GM21390 (cell line): ENCODE data around the gene TSC22D3.
"Not testable (repeated sequence)": the region's sequence is repeated elsewhere in the genome, so short reads cannot be mapped to it uniquely, and the experiment has no call there.

ENCODE experiments used
- ATAC-seq: cut with Tn5 transposase; IDR thresholded peaks from one replicate; pipeline ENCODE4 v1.9.1; 2021; ENCODE audit not compliant: unreplicated experiment

Gene TSC22D3

GRCh38 chrX:107775734-107776511 is at the start of gene TSC22D3:
TSS of gene TSC22D3 (minus strand) at chrX:107775787. CDS start at chrX:107775419, 368 bp downstream.
- peak; percentile 88 for ATAC-seq

GRCh38 chrX:107823456-107823855 is 47.9 kb upstream of the TSC22D3 start:
- ATAC-seq: no peak

- ATAC-seq: no peak
These were observed 47.5 kb upstream of the TSC22D3 start for GRCh38 chrX:107823042-107823441.

- ATAC-seq: no peak
These were observed 43.4 kb upstream of the TSC22D3 start for GRCh38 chrX:107818900-107819521.

GRCh38 chrX:107810053-107810452 is 34.5 kb upstream of the TSC22D3 start:
- ATAC-seq: not testable (repeated sequence)

- no peak for ATAC-seq
These were observed 29.6 kb upstream of the TSC22D3 start for GRCh38 chrX:107805179-107805578.

- ATAC-seq: no peak
These were observed 28.8 kb upstream of the TSC22D3 start for GRCh38 chrX:107804427-107804826.

- no peak for ATAC-seq
These were observed 12.2 kb upstream of the TSC22D3 start for GRCh38 chrX:107787827-107788226.

GRCh38 chrX:107780525-107780924 is 4.9 kb upstream of the TSC22D3 start:
- no peak for ATAC-seq

GRCh38 chrX:107777536-107777832 is 1.9 kb upstream of the TSC22D3 start, which contains the start of gene NCBP2L:
TSS of gene NCBP2L (plus strand) at chrX:107777733. CDS start at chrX:107794221, 16,488 bp downstream.
- no peak for ATAC-seq

GRCh38 chrX:107776649-107777535 is 1.3 kb upstream of the TSC22D3 start:
- ATAC-seq: peak; percentile 73

- ATAC-seq: peak; percentile 33
These were observed 420 bp downstream of the TSC22D3 start for GRCh38 chrX:107775000-107775733.

- no peak for ATAC-seq
These were observed 1.6 kb downstream of the TSC22D3 start for GRCh38 chrX:107773906-107774435.

- ATAC-seq: no peak
These were observed 2.4 kb downstream of the TSC22D3 start for GRCh38 chrX:107773206-107773605.

GRCh38 chrX:107769581-107770317 is 5.8 kb downstream of the TSC22D3 start:
- no peak for ATAC-seq

GRCh38 chrX:107768051-107768450 is 7.5 kb downstream of the TSC22D3 start:
- ATAC-seq: no peak

- ATAC-seq: no peak
These were observed 9.0 kb downstream of the TSC22D3 start for GRCh38 chrX:107766470-107767150.

- ATAC-seq: no peak
These were observed 10.6 kb downstream of the TSC22D3 start for GRCh38 chrX:107764845-107765608.

GRCh38 chrX:107763647-107764046 is 11.9 kb downstream of the TSC22D3 start:
- no peak for ATAC-seq
